ENCODE data around the gene CDK10.
A peak's percentile ranks its signal among the peaks of the same experiment; 100 is the strongest.

CDK10 gene

DNA sequence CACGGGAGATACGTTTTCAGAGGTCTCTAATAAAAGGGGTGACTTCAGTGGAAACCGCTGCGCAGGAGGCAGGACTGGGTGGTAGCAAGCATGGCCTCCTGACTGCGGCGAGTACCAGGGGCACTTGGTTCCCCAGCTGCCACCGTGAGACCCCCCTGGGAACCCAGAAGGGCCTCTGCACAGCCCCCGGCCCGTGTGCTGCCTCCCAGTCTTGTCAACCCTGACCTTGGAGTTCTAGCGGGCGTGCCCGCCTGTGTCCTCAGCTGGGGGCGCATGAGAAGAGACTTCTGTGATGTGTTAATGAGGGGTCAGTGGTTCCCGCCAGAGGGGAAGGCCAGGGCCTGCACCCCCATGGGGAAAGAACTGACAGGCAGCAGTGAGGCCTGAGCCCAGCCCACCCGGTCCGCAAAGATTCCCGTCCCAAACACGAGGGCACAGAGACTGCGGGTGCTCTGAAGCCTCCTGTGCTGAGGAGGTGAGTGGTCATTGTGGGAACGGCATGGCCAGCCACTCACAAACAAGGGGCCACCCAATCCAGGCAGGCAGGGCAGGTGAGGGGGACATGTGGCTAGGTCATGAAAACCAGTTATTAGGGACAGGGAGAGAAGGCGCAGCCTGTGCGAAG is 44.2 kb downstream of the CDK10 start:
- Histone ChIP-seq H3K36me3 (peaks cover 98% of the 10 kb centered on the region), H3K9ac (no peak overlapping the region), H4K20me1 (peaks cover 91% of the 10 kb centered on the region), H3K4me3 (no peak overlapping the region), H3K27ac (no peak overlapping the region), H3K27me3 (no peaks in the 10 kb centered on the region), H3K9me3 (no peaks in the 10 kb centered on the region), H3K4me1 (peaks cover 9% of the 10 kb centered on the region; the same call in 1 of the 2 replicates), H3K4me2 (no peak overlapping the region)
- TF ChIP-seq Cebpa-rat (IDR thresholded peaks at IDR 0.05), result no peak

DNA sequence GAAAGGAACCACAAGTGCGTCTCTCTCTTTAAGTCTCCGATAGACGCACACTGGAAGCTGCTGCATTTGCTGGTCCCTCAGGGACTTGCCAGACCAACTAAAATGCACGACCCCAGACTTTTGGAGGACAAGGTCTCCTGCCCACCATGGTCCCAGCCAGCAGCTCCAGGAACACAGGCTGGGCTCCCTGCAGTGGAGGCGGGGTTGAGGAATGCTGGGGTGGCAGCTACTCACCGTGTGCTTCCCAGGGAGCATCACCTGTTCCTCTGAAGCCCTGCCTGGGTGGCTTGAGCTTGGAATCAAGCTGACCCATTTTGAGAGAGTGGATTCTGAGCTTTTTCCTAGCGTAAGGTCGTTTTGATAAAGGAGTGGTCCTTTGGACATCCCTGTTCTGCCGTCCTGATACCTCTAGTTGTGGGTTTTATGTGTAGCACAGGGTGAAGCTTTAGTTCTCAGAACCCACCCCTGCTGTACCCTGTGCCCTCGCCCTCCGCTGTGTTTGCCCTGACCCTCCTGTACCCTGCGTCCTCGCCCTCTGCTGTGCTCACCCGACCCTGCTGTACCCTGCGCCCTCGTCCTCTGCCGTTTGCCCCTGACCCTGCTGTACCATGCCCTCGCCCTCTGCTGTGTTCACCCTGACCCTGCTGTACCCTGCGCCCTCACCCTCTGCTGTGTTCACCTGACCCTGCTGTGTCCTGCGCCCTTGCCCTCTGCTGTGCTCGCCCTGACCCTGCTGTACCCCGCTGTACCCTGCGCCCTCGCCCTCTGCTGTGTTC is 45.8 kb downstream of the CDK10 start:
- Histone ChIP-seq H3K4me1 (peaks cover 17% of the 10 kb centered on the region), H4K20me1 (peaks cover 91% of the 10 kb centered on the region), H3K9me3 (no peaks in the 10 kb centered on the region), H3K4me3 (no peak overlapping the region), H3K36me3 (peaks cover 99% of the 10 kb centered on the region), H3K9ac (no peak overlapping the region), H3K4me2 (no peak overlapping the region), H3K27ac (no peak overlapping the region), H3K27me3 (no peaks in the 10 kb centered on the region)
- no peak for TF ChIP-seq Cebpa-rat (IDR thresholded peaks at IDR 0.05)

DNA sequence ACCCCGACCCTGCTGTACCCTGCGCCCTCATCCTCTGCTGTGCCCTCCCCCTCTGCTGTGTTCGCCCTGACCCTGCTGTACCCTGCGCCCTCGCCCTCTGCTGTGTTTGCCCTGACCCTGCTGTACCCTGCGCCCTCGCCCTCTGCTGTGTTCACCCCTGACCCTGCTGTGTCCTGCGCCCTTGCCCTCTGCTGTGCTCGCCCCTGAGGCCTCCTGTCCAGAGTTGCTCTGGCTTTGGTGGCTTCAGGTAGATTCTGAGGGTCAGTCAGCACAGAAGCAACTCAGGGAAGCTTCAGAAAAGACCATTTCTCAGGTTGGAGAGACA is 46.4 kb downstream of the CDK10 start:
- peaks cover 99% of the 10 kb centered on the region for H3K36me3 ChIP-seq
- no peak overlapping the region for H3K27ac ChIP-seq
- no peak overlapping the region for H3K4me3 ChIP-seq
- no peak for TF ChIP-seq Cebpa-rat (IDR thresholded peaks at IDR 0.05)
- no peaks in the 10 kb centered on the region for H3K27me3 ChIP-seq
- H3K4me1 ChIP-seq, result peaks cover 17% of the 10 kb centered on the region
- no peak overlapping the region for H3K4me2 ChIP-seq
- H3K9ac ChIP-seq, result no peak overlapping the region
- H3K9me3 ChIP-seq, result no peaks in the 10 kb centered on the region
- peaks cover 91% of the 10 kb centered on the region for H4K20me1 ChIP-seq

DNA sequence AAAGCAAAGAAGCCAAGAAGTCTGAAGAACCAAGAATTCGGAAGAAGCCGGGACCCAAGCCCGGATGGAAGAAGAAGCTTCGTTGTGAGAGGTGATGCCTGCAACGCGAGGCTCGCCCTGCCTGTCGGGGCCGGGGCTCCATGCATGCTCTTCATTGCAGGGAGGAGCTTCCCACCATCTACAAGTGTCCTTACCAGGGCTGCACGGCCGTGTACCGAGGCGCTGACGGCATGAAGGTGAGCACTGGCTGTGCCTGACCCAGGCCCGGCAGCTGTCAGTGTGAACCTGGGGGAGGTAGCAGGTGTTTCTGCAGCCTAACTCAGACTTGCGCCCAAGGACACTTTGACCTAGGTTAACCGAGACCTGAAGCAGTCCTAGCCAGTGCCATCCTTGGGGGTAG is 46.8 kb downstream of the CDK10 start:
- Histone ChIP-seq H3K4me2 (no peak overlapping the region), H3K27me3 (no peaks in the 10 kb centered on the region), H3K9ac (no peak overlapping the region), H3K27ac (no peak overlapping the region), H4K20me1 (peaks cover 91% of the 10 kb centered on the region), H3K4me3 (no peak overlapping the region), H3K36me3 (peaks cover 99% of the 10 kb centered on the region), H3K9me3 (no peaks in the 10 kb centered on the region), H3K4me1 (peaks cover 19% of the 10 kb centered on the region)
- no peak for TF ChIP-seq Cebpa-rat (IDR thresholded peaks at IDR 0.05)

DNA sequence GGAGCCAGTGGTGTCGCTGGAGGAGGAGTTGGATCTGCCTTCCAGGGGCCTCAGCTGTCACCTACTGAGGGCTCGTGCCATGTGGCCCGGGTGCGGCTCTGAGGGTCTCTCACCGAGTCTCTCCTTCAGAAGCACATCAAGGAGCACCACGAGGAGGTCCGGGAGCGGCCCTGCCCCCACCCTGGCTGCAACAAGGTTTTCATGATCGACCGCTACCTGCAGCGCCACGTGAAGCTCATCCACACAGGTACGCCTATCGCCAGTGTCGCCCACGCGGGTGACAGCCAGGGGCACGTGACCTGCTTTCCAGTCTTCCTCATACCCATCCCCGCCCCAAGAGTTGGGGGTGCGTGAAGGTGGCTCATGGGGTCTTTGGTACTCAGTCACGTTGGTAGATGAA is 47.3 kb downstream of the CDK10 start:
- Histone ChIP-seq H3K27ac (no peak overlapping the region), H3K9me3 (no peaks in the 10 kb centered on the region), H3K9ac (no peak overlapping the region), H3K36me3 (peaks cover 99% of the 10 kb centered on the region), H3K4me1 (peaks cover 19% of the 10 kb centered on the region), H4K20me1 (peaks cover 94% of the 10 kb centered on the region), H3K27me3 (no peaks in the 10 kb centered on the region), H3K4me2 (no peak overlapping the region), H3K4me3 (no peak overlapping the region)
- no peak for TF ChIP-seq Cebpa-rat (IDR thresholded peaks at IDR 0.05)

DNA sequence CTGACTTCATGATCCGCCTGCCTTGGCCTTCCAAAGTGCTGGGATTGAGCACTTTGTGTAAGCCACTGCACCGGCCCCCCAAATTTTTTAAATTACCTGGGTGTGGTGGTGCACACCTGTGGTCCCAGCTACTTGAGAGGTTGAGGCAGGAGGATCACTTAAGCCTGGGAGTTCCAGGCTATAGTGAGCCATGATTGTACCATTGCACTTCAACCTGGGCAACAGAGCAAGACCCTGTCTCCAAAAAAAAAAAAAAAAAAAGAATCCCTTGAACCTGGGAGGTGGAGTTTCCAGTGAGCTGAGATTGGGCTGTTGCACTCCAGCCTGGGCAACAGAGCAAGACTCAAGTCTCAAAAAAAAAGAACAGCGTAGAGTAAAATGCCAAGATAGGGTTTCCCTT is 50.1 kb downstream of the CDK10 start:
- H3K4me3 ChIP-seq, result no peak overlapping the region
- peaks cover 96% of the 10 kb centered on the region for H4K20me1 ChIP-seq

DNA sequence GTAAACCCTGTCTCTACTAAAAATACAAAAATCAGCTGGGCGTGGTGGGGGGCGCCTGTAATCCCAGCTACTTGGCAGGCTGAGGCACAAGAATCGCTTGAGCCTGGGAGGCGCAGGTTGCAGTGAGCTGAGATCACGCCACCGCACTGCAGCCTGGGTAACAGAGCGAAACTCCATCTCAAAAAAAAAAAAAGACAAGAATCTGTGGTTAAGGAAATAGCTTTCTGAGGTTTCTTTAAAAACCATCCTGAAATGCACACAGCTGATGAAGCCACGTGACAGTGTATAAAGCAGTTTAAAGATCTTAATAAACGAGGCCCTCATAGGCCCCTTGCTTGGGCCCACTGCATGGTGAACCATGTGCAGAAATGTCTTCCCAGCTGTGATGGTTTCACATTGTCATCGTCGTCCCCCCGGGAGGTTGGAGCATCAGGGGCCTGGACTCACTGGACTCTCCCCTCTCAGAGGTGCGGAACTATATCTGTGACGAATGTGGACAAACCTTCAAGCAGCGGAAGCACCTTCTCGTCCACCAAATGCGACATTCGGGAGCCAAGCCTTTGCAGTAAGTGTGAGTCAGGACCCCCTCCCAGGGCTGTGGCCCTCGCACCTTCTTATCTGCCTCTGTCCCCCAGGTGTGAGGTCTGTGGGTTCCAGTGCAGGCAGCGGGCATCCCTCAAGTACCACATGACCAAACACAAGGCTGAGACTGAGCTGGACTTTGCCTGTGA is 51.0 kb downstream of the CDK10 start:
- no peaks in the 10 kb centered on the region for H3K27me3 ChIP-seq
- H3K4me3 ChIP-seq, result no peak overlapping the region
- no peak overlapping the region for H3K27ac ChIP-seq
- H3K9ac ChIP-seq, result no peak overlapping the region
- H3K36me3 ChIP-seq, result peaks cover 100% of the 10 kb centered on the region
- H3K4me2 ChIP-seq, result peak overlapping the region; percentile 56
- H3K9me3 ChIP-seq, result no peaks in the 10 kb centered on the region
- peaks cover 88% of the 10 kb centered on the region for H4K20me1 ChIP-seq
- no peak for TF ChIP-seq Cebpa-rat (IDR thresholded peaks at IDR 0.05)
- peaks cover 19% of the 10 kb centered on the region for H3K4me1 ChIP-seq

More for the DNA sequence above, 50.1 kb downstream of the CDK10 start:
- Histone ChIP-seq H3K27ac (no peak overlapping the region), H3K9me3 (no peaks in the 10 kb centered on the region), H3K36me3 (peaks cover 100% of the 10 kb centered on the region), H3K4me1 (peaks cover 19% of the 10 kb centered on the region), H3K9ac (no peak overlapping the region), H3K27me3 (no peaks in the 10 kb centered on the region), H3K4me2 (peak overlapping the region; percentile 56)
- no peak for TF ChIP-seq Cebpa-rat (IDR thresholded peaks at IDR 0.05)

DNA sequence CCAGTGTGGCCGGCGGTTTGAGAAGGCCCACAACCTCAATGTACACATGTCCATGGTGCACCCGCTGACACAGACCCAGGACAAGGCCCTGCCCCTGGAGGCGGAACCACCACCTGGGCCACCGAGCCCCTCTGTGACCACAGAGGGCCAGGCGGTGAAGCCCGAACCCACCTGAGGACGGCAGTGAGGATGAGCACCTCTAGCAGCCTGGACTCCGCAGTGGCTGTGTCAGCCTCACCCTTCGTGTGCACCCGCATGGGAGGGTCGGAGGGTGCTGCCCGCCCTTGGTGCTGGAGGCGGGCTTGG is 51.5 kb downstream of the CDK10 start:
- Histone ChIP-seq H3K9me3 (no peaks in the 10 kb centered on the region), H3K4me1 (peaks cover 19% of the 10 kb centered on the region), H3K27me3 (no peaks in the 10 kb centered on the region), H3K27ac (no peak overlapping the region), H3K9ac (no peak overlapping the region), H3K4me2 (peak overlapping the region; percentile 56; the same call in 1 of the 2 replicates), H4K20me1 (peaks cover 83% of the 10 kb centered on the region), H3K4me3 (no peak overlapping the region), H3K36me3 (peaks cover 100% of the 10 kb centered on the region)
- no peak for TF ChIP-seq Cebpa-rat (IDR thresholded peaks at IDR 0.05)

DNA sequence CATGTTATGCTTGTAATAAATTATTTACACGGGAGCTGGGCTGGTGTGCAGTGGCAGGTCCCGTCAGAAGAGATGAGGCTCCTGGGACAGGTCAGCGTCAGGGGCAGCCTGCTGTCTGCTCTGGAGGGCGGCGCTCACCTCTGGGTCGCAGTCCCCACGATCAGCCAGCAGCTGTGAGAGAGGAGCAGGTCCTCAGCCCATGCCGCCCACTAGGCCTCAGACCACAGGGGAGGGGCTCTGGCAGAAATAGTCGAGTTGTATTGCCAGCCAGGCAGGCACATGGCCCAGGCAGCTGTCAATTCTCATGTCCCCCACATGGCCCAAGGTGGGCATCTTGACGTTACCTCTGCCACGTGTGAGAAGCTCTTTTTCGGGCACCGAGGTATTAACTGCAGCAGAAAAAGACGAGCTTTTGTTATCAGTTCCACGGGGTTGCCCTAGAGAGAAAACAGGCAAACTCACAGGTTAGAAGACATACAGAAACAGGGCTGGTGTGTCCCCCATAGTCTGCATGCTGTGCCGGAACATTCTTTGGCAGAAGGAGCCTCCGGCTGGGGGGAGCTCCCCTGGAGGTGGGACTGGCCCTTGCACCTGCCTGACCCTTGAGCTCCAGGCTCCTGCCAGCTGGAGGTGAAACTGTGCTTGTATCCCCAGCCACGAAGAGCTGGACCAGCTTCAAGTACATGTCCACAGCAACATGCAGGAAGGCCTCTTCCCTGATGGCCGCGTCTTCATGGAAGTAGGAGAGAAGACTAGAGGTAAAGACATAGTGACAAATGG is 52.2 kb downstream of the CDK10 start:
- Histone ChIP-seq H3K4me2 (no peak overlapping the region), H3K9me3 (no peaks in the 10 kb centered on the region), H3K4me1 (peaks cover 19% of the 10 kb centered on the region), H3K9ac (no peak overlapping the region), H4K20me1 (peaks cover 76% of the 10 kb centered on the region), H3K27ac (no peak overlapping the region), H3K36me3 (peaks cover 100% of the 10 kb centered on the region), H3K4me3 (no peak overlapping the region), H3K27me3 (no peaks in the 10 kb centered on the region)
- TF ChIP-seq Cebpa-rat (IDR thresholded peaks at IDR 0.05), result no peak

Data from BLaER1 (cell line).